K562 (cell line): ENCODE results near the gene SNCB. TPM values are rescaled to one million over a fixed set of nuclear protein-coding genes. Genes with fewer than 3 reads are reported as not detected.

Experiments
- E2F3 ChIP-seq: fragments of 250-450 bp; sonication (Bioruptor Pico); IDR thresholded peaks from 2 replicates; pipeline ENCODE4 v1.4.0; 2020; ENCODE audit warnings: mild to moderate bottlenecking
- HDAC1 ChIP-seq, 2 experiments: fragments of 450-650 bp; IDR thresholded peaks; 2 replicates each; pipeline ENCODE4 v1.6.1; 2016 to 2017; ENCODE audit warnings: inconsistent platforms in 1 of 2, mild to moderate bottlenecking in 1 of 2, moderate library complexity in 1 of 2
- HMG20A ChIP-seq: fragments of 450-650 bp; formaldehyde crosslinking; conservative IDR thresholded peaks from 2 replicates; pipeline ENCODE4 v1.4.0; 2020; ENCODE audit warnings: mild to moderate bottlenecking, mixed read lengths
- NRF1 ChIP-seq, 2 experiments: fragments of 450-650 bp; IDR thresholded peaks in 1 of 2; conservative IDR thresholded peaks in 1 of 2; 2 replicates each; pipeline ENCODE4 v1.6.1; 2014; ENCODE audit warnings: mild to moderate bottlenecking in 2 of 2
- PHF8 ChIP-seq: fragments of 200-600 bp; sonication (generic); IDR thresholded peaks from 2 replicates; pipeline ENCODE4 v1.6.1; 2012; ENCODE audit warnings: mixed run types, mild to moderate bottlenecking, inconsistent platforms, low read length, moderate library complexity, borderline replicate concordance
- RUNX1 ChIP-seq: sonication (generic); IDR thresholded peaks from 2 replicates; pipeline ENCODE4 v1.6.1; 2016; ENCODE audit warnings: antibody characterized with exemption, low read depth
- SMC3 ChIP-seq: conservative IDR thresholded peaks from 2 replicates; pipeline ENCODE4 v1.6.1; 2011; ENCODE audit warnings: low read depth, low read length, improper control_type of control experiment; ENCODE audit not compliant: insufficient read depth
- ZBTB7A ChIP-seq: IDR thresholded peaks from 2 replicates; pipeline ENCODE4 v1.6.1; 2011; ENCODE audit warnings: low read depth, mild to moderate bottlenecking, low read length, moderate library complexity, borderline replicate concordance; ENCODE audit not compliant: control insufficient read depth
- ZFP36 ChIP-seq: fragments of 150-350 bp; IDR thresholded peaks from 2 replicates; pipeline ENCODE4 v1.6.1; 2018; ENCODE audit warnings: low read length, low read depth; ENCODE audit not compliant: partially characterized antibody
- ZNF217 ChIP-seq: sonication (generic); formaldehyde crosslinking; IDR thresholded peaks from 2 replicates; pipeline ENCODE4 v1.8.0; 2022; ENCODE audit warnings: mild to moderate bottlenecking, missing genetic modification reagents
- polyA plus RNA-seq, 8 experiments: library from polyadenylated mRNA; depleted of rRNA in 4 of 8; stranded (reverse) in 5 of 8; unstranded in 3 of 8; fragments of >200 nt; fragmentation: Nextera tagmentation in 2 of 8; fragmentation: Illumina TruSeq in 1 of 8; extraction: Ambion mirVana in 2 of 8; extraction: Trizol in 1 of 8; gene quantifications; 2 replicates each; pipeline versions ENCODE4 v1.2.1 to v1.2.3, GENCODE V29; 2011 to 2014; ENCODE audit warnings: inconsistent platforms in 1 of 8, missing spikeins in 1 of 8
- total RNA-seq, 7 experiments: library from RNA; depleted of rRNA in 6 of 7; stranded (reverse); fragments of >200 nt in 6 of 7; fragmentation: Illumina TruSeq in 2 of 7; extraction: Trizol in 2 of 7; gene quantifications; 2 replicates each; pipeline versions ENCODE4 v1.2.1 to v1.2.3, GENCODE V29; 2011 to 2021; ENCODE audit warnings: low replicate concordance in 1 of 7
- TF ChIP-seq, protein P1 (sequence below): sonication (generic); formaldehyde crosslinking; IDR thresholded peaks from 2 replicates; pipeline ENCODE4 v1.8.0; 2022; ENCODE audit warnings: mild to moderate bottlenecking, missing genetic modification reagents
- TF ChIP-seq, protein P2 (sequence below): fragments of 250-450 bp; sonication (Bioruptor Pico); IDR thresholded peaks from 2 replicates; pipeline ENCODE4 v1.5.1; 2021; ENCODE audit warnings: mild to moderate bottlenecking
- TF ChIP-seq, protein P3 (sequence below): fragments of 150-350 bp; conservative IDR thresholded peaks from 2 replicates; pipeline ENCODE4 v1.6.1; 2014; ENCODE audit warnings: low read length
- TF ChIP-seq, protein P4 (sequence below), 2 experiments: fragments of 150-350 bp in 1 of 2; IDR thresholded peaks; 2 replicates each; pipeline ENCODE4 v1.6.1; 2012 to 2016; ENCODE audit warnings: low read depth in 2 of 2, low read length in 2 of 2, mild to moderate bottlenecking in 1 of 2, moderate library complexity in 1 of 2

SNCB gene
- total and polyA plus RNA-seq, 9 of the 15 experiments (the other 6 are each of a cell fraction or from before 2014, with no cell fraction given) = not detected

GRCh38 chr5:176660860-176661641, 30.7 kb upstream of the SNCB start (continued):
- TF ChIP-seq, protein P1, sequence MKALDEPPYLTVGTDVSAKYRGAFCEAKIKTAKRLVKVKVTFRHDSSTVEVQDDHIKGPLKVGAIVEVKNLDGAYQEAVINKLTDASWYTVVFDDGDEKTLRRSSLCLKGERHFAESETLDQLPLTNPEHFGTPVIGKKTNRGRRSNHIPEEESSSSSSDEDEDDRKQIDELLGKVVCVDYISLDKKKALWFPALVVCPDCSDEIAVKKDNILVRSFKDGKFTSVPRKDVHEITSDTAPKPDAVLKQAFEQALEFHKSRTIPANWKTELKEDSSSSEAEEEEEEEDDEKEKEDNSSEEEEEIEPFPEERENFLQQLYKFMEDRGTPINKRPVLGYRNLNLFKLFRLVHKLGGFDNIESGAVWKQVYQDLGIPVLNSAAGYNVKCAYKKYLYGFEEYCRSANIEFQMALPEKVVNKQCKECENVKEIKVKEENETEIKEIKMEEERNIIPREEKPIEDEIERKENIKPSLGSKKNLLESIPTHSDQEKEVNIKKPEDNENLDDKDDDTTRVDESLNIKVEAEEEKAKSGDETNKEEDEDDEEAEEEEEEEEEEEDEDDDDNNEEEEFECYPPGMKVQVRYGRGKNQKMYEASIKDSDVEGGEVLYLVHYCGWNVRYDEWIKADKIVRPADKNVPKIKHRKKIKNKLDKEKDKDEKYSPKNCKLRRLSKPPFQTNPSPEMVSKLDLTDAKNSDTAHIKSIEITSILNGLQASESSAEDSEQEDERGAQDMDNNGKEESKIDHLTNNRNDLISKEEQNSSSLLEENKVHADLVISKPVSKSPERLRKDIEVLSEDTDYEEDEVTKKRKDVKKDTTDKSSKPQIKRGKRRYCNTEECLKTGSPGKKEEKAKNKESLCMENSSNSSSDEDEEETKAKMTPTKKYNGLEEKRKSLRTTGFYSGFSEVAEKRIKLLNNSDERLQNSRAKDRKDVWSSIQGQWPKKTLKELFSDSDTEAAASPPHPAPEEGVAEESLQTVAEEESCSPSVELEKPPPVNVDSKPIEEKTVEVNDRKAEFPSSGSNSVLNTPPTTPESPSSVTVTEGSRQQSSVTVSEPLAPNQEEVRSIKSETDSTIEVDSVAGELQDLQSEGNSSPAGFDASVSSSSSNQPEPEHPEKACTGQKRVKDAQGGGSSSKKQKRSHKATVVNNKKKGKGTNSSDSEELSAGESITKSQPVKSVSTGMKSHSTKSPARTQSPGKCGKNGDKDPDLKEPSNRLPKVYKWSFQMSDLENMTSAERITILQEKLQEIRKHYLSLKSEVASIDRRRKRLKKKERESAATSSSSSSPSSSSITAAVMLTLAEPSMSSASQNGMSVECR (CRISPR knock-in tag) = 0 out of 2 replicates have a peak, but pooled peaks have one; percentile 50
- TF ChIP-seq E2F3 (CRISPR knock-in tag) (no peak), HDAC1 (IDR thresholded peaks at IDR 0.05) (peak in 1 of 2 experiments; percentile 39; a peak in 1 of 4 replicates), PHF8 (no peak), RUNX1 (no peak), ZBTB7A (peak; percentile 78; the same call in 1 of the 2 replicates), NRF1 (conservative IDR thresholded peaks at IDR 0.05 in 1 of 2, IDR thresholded peaks at IDR 0.05 in 1 of 2) (no peak), HMG20A (CRISPR knock-in tag) (no peak), ZFP36 (no peak), ZNF217 (CRISPR knock-in tag) (no peak), SMC3 (peak; percentile 93)
- TF ChIP-seq, protein P2, sequence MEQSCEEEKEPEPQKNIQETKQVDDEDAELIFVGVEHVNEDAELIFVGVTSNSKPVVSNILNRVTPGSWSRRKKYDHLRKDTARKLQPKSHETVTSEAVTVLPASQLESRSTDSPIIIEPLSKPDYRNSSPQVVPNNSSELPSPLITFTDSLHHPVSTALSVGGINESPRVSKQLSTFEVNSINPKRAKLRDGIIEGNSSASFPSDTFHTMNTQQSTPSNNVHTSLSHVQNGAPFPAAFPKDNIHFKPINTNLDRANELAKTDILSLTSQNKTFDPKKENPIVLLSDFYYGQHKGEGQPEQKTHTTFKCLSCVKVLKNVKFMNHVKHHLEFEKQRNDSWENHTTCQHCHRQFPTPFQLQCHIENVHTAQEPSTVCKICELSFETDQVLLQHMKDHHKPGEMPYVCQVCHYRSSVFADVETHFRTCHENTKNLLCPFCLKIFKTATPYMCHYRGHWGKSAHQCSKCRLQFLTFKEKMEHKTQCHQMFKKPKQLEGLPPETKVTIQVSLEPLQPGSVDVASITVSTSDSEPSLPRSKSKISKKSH (CRISPR knock-in tag) = no peak
- TF ChIP-seq, protein P3, sequence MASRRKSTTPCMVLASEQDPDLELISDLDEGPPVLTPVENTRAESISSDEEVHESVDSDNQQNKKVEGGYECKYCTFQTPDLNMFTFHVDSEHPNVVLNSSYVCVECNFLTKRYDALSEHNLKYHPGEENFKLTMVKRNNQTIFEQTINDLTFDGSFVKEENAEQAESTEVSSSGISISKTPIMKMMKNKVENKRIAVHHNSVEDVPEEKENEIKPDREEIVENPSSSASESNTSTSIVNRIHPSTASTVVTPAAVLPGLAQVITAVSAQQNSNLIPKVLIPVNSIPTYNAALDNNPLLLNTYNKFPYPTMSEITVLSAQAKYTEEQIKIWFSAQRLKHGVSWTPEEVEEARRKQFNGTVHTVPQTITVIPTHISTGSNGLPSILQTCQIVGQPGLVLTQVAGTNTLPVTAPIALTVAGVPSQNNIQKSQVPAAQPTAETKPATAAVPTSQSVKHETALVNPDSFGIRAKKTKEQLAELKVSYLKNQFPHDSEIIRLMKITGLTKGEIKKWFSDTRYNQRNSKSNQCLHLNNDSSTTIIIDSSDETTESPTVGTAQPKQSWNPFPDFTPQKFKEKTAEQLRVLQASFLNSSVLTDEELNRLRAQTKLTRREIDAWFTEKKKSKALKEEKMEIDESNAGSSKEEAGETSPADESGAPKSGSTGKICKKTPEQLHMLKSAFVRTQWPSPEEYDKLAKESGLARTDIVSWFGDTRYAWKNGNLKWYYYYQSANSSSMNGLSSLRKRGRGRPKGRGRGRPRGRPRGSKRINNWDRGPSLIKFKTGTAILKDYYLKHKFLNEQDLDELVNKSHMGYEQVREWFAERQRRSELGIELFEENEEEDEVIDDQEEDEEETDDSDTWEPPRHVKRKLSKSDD = no peak
- TF ChIP-seq, protein P4, sequence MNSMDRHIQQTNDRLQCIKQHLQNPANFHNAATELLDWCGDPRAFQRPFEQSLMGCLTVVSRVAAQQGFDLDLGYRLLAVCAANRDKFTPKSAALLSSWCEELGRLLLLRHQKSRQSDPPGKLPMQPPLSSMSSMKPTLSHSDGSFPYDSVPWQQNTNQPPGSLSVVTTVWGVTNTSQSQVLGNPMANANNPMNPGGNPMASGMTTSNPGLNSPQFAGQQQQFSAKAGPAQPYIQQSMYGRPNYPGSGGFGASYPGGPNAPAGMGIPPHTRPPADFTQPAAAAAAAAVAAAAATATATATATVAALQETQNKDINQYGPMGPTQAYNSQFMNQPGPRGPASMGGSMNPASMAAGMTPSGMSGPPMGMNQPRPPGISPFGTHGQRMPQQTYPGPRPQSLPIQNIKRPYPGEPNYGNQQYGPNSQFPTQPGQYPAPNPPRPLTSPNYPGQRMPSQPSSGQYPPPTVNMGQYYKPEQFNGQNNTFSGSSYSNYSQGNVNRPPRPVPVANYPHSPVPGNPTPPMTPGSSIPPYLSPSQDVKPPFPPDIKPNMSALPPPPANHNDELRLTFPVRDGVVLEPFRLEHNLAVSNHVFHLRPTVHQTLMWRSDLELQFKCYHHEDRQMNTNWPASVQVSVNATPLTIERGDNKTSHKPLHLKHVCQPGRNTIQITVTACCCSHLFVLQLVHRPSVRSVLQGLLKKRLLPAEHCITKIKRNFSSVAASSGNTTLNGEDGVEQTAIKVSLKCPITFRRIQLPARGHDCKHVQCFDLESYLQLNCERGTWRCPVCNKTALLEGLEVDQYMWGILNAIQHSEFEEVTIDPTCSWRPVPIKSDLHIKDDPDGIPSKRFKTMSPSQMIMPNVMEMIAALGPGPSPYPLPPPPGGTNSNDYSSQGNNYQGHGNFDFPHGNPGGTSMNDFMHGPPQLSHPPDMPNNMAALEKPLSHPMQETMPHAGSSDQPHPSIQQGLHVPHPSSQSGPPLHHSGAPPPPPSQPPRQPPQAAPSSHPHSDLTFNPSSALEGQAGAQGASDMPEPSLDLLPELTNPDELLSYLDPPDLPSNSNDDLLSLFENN (IDR thresholded peaks at IDR 0.05; ENCODE audit: low read depth in 2 of 2, low read length in 2 of 2) = no peak
